ENCODE measurements around the gene MYMK.

DNA sequence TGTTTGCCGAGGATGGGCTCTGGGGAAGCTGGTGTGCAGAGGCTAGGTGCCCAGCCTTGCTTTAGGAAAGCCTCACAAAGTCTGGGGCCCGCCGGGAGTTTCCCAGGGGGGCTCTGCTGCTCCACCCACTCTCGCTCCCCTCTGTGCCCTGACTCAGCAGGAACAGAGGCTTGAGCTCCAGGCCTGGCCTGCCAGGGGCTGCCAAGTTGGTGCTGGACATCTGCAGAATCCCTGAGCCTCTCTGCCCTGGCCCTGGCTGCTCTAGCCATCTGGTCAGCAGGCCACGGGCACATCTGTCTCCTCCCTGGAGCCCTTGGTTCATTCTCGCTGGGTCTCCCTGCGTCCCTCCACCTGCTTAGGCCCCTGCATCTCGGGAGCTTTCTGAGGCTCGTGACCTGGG lies 9.1 kb upstream of the MYMK start:
- TF ChIP-seq EP300 (IDR thresholded peaks at IDR 0.05; ENCODE audit: low read depth in 2 of 2, low read length in 2 of 2) (no peak), EP300 (CRISPR knock-in tag; IDR thresholded peaks at IDR 0.05; ENCODE audit: borderline replicate concordance) (no peak), POLR2AphosphoS5 (IDR thresholded peaks at IDR 0.05; ENCODE audit: low read depth, low read length) (no peak)
